ENCODE results near the gene SIRPG.

DNA sequence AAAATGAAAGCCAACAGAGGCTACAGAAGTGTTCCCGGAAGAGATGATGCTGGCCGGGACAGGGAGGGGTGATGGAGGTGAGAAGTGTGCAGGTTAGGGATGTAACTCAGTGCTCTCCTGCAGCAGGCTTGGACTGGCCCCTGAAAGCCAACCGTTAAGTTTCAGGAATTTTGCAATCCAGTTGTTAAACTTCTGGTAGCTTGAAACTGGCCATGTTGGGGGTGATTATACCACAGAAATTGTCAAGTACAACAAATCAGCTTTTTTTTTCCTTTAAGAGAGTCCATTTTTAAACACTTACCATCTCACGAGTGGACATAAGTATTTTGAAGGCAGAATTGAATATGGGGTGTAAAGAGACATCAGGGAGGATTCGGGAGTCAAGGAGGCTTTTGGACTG, 29.0 kb downstream of the SIRPG start:
- TF ChIP-seq, protein P1, sequence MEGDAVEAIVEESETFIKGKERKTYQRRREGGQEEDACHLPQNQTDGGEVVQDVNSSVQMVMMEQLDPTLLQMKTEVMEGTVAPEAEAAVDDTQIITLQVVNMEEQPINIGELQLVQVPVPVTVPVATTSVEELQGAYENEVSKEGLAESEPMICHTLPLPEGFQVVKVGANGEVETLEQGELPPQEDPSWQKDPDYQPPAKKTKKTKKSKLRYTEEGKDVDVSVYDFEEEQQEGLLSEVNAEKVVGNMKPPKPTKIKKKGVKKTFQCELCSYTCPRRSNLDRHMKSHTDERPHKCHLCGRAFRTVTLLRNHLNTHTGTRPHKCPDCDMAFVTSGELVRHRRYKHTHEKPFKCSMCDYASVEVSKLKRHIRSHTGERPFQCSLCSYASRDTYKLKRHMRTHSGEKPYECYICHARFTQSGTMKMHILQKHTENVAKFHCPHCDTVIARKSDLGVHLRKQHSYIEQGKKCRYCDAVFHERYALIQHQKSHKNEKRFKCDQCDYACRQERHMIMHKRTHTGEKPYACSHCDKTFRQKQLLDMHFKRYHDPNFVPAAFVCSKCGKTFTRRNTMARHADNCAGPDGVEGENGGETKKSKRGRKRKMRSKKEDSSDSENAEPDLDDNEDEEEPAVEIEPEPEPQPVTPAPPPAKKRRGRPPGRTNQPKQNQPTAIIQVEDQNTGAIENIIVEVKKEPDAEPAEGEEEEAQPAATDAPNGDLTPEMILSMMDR (IDR thresholded peaks at IDR 0.05) = no peak
- TF ChIP-seq POLR2AphosphoS5 (IDR thresholded peaks at IDR 0.05; ENCODE audit: insufficient read depth in 1 of 2, low read depth in 1 of 2) (no peak), POLR2A (IDR thresholded peaks at IDR 0.05) (no peak)

Measured in vagina (tissue), 2 donors.